ENCODE results near the gene PLAGL2.

DNA sequence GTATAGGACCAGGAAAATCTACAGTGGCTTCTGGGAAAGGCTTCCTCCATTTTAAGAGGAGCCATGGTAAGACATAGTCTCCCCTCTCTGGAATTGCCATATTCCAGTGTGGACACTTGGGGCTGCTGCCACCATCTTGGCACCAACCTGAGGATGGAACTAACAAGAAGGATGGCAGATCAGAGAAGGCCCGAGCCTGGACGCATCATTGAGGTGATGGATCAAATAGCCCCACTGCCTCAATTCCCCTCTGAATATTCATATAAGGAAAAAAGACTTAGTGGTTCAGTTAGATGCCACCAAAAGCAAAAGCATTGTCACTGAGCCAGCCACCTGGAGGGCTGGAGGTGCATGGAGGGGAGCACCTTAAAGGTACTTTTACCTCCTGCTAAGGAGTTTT is 25.9 kb downstream of the PLAGL2 start:
- TF ChIP-seq YY1 (IDR thresholded peaks at IDR 0.05; ENCODE audit: insufficient read depth, insufficient read length) (no peak), ZNF274 (IDR thresholded peaks at IDR 0.05; ENCODE audit: low read depth, low read length) (no peak)

Measured in NT2/D1 (cell line).